ENCODE measurements around the gene TCP11L2. TPM values are rescaled to one million over a fixed set of nuclear protein-coding genes. Genes with fewer than 3 reads are reported as not detected.
A peak's percentile ranks its signal among the peaks of the same experiment; 100 is the strongest.

Gene TCP11L2
- total and polyA plus RNA-seq, 9 of the 15 experiments (the other 6 are each of a cell fraction or from before 2014, with no cell fraction given) = 0.39 to 4.5 (median 1.3) TPM

DNA sequence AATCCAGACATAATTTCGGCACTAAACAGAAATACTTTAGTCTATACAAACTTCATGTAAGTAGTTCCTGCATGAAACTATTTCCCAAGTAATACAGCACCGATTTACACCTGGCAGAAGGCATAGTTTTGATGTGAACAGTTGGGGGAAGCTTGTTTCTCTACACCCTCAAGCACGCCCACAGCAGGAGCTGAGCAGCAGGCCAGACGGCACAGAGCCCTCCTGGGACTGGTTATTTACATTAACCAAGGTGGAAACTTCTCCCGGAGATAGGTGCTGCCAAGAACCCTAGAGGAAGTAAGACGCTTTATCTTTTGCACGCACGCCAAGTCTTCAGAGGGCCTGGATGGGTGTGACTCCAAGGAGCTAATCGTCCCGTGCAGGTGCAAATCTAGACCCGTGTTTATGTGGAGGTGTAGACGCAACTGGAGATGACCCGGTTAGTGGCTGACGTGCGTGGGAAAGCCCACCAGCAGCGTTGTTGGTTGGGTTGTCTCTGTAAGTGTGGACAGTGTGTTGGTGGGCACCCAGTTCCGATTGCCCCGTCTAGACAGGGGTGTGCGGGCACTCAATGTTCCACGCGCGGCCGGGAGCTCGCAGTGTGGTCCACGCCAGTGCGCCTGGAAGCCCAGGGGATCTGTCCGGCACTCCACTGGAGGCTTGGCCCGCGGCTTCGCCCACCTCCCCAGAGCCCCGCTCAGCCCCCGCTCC, 767 bp upstream of the TCP11L2 start (continued):
- TF ChIP-seq, protein P1, sequence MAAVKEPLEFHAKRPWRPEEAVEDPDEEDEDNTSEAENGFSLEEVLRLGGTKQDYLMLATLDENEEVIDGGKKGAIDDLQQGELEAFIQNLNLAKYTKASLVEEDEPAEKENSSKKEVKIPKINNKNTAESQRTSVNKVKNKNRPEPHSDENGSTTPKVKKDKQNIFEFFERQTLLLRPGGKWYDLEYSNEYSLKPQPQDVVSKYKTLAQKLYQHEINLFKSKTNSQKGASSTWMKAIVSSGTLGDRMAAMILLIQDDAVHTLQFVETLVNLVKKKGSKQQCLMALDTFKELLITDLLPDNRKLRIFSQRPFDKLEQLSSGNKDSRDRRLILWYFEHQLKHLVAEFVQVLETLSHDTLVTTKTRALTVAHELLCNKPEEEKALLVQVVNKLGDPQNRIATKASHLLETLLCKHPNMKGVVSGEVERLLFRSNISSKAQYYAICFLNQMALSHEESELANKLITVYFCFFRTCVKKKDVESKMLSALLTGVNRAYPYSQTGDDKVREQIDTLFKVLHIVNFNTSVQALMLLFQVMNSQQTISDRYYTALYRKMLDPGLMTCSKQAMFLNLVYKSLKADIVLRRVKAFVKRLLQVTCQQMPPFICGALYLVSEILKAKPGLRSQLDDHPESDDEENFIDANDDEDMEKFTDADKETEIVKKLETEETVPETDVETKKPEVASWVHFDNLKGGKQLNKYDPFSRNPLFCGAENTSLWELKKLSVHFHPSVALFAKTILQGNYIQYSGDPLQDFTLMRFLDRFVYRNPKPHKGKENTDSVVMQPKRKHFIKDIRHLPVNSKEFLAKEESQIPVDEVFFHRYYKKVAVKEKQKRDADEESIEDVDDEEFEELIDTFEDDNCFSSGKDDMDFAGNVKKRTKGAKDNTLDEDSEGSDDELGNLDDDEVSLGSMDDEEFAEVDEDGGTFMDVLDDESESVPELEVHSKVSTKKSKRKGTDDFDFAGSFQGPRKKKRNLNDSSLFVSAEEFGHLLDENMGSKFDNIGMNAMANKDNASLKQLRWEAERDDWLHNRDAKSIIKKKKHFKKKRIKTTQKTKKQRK (IDR thresholded peaks at IDR 0.05; ENCODE audit: borderline replicate concordance, low read depth, low read length) = no peak
- peak; percentile 95 for TF ChIP-seq SOX6 (IDR thresholded peaks at IDR 0.05)
- peak; percentile 85 for TF ChIP-seq CCNT2 (IDR thresholded peaks at IDR 0.05; ENCODE audit: borderline replicate concordance, extremely low read depth, insufficient read length, low read depth, low read length)
- TF ChIP-seq, protein P2, sequence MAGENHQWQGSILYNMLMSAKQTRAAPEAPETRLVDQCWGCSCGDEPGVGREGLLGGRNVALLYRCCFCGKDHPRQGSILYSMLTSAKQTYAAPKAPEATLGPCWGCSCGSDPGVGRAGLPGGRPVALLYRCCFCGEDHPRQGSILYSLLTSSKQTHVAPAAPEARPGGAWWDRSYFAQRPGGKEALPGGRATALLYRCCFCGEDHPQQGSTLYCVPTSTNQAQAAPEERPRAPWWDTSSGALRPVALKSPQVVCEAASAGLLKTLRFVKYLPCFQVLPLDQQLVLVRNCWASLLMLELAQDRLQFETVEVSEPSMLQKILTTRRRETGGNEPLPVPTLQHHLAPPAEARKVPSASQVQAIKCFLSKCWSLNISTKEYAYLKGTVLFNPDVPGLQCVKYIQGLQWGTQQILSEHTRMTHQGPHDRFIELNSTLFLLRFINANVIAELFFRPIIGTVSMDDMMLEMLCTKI (IDR thresholded peaks at IDR 0.05; ENCODE audit: partially characterized antibody) = no peak
- TF ChIP-seq BCOR (IDR thresholded peaks at IDR 0.05) = peak; percentile 94
- TF ChIP-seq PML (IDR thresholded peaks at IDR 0.05; ENCODE audit: low read length) = peak; percentile 97
- peak; percentile 72; the same call in 1 of the 2 replicates for TF ChIP-seq ZNF274 (IDR thresholded peaks at IDR 0.05; ENCODE audit: borderline replicate concordance, low read depth, low read length)
- TF ChIP-seq, protein P3, sequence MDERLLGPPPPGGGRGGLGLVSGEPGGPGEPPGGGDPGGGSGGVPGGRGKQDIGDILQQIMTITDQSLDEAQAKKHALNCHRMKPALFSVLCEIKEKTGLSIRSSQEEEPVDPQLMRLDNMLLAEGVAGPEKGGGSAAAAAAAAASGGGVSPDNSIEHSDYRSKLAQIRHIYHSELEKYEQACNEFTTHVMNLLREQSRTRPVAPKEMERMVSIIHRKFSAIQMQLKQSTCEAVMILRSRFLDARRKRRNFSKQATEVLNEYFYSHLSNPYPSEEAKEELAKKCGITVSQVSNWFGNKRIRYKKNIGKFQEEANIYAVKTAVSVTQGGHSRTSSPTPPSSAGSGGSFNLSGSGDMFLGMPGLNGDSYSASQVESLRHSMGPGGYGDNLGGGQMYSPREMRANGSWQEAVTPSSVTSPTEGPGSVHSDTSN (CRISPR knock-in tag; IDR thresholded peaks at IDR 0.05; ENCODE audit: low read depth) = no peak
- TF ChIP-seq, protein P3 (tag; conservative IDR thresholded peaks at IDR 0.05; ENCODE audit: low read depth) = 0 out of 2 replicates have a peak, but pooled peaks have one; percentile 9
- TF ChIP-seq, protein P4, sequence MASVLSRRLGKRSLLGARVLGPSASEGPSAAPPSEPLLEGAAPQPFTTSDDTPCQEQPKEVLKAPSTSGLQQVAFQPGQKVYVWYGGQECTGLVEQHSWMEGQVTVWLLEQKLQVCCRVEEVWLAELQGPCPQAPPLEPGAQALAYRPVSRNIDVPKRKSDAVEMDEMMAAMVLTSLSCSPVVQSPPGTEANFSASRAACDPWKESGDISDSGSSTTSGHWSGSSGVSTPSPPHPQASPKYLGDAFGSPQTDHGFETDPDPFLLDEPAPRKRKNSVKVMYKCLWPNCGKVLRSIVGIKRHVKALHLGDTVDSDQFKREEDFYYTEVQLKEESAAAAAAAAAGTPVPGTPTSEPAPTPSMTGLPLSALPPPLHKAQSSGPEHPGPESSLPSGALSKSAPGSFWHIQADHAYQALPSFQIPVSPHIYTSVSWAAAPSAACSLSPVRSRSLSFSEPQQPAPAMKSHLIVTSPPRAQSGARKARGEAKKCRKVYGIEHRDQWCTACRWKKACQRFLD (CRISPR knock-in tag; IDR thresholded peaks at IDR 0.05) = peak; percentile 85; the same call in 1 of the 2 replicates
- TF ChIP-seq ETV5 (CRISPR knock-in tag; IDR thresholded peaks at IDR 0.05; ENCODE audit: low read depth) = peak; percentile 92
- TF ChIP-seq NFATC3 (IDR thresholded peaks at IDR 0.05) = peak; percentile 68; the same call in 1 of the 2 replicates
- no peak for TF ChIP-seq SETDB1 (IDR thresholded peaks at IDR 0.05; ENCODE audit: low read length)
- TF ChIP-seq COPS2 (conservative IDR thresholded peaks at IDR 0.05) = no peak
